HG03025 (cell line): Measurements from ENCODE around the gene FAM163B.

Experiments
- ATAC-seq: cut with Tn5 transposase; IDR thresholded peaks from one replicate; pipeline ENCODE4 v1.9.1; 2021; ENCODE audit warnings: mild to moderate bottlenecking, moderate library complexity; ENCODE audit not compliant: unreplicated experiment, low FRiP score

FAM163B gene

GRCh38 chr9:133557581-133557980 lies 51.6 kb downstream of the FAM163B start:
- no peak for ATAC-seq

- no peak for ATAC-seq
Measured at GRCh38 chr9:133556354-133556753, 52.8 kb downstream of the FAM163B start.

- ATAC-seq: no peak
Measured at GRCh38 chr9:133554729-133555128, 54.5 kb downstream of the FAM163B start.

GRCh38 chr9:133553973-133554713 lies 55.0 kb downstream of the FAM163B start:
- ATAC-seq: no peak

GRCh38 chr9:133553123-133553522 lies 56.1 kb downstream of the FAM163B start:
- ATAC-seq: no peak

- no peak for ATAC-seq
Measured at GRCh38 chr9:133552236-133552635, 57.0 kb downstream of the FAM163B start.

GRCh38 chr9:133551446-133551845 lies 57.7 kb downstream of the FAM163B start:
- ATAC-seq: no peak

GRCh38 chr9:133547116-133547515 lies 62.1 kb downstream of the FAM163B start:
- no peak for ATAC-seq

GRCh38 chr9:133546287-133546680 lies 62.9 kb downstream of the FAM163B start:
- ATAC-seq: no peak

GRCh38 chr9:133545494-133546286 lies 63.5 kb downstream of the FAM163B start:
- no peak for ATAC-seq

GRCh38 chr9:133543772-133544467 lies 65.3 kb downstream of the FAM163B start:
- no peak for ATAC-seq

- ATAC-seq: no peak
Measured at GRCh38 chr9:133542002-133542401, 67.2 kb downstream of the FAM163B start.

GRCh38 chr9:133540698-133541025 lies 68.5 kb downstream of the FAM163B start:
- no peak for ATAC-seq

GRCh38 chr9:133539991-133540697 lies 69.0 kb downstream of the FAM163B start:
- no peak for ATAC-seq

GRCh38 chr9:133538851-133539833 lies 70.0 kb downstream of the FAM163B start:
- ATAC-seq: no peak

GRCh38 chr9:133538176-133538575 lies 71.0 kb downstream of the FAM163B start:
- no peak for ATAC-seq

- no peak for ATAC-seq
Measured at GRCh38 chr9:133537257-133537656, 71.9 kb downstream of the FAM163B start.

GRCh38 chr9:133536536-133536935 lies 72.7 kb downstream of the FAM163B start:
- ATAC-seq: no peak

GRCh38 chr9:133536080-133536479 lies 73.1 kb downstream of the FAM163B start:
- no peak for ATAC-seq
